NCI-H2107 treated with DMSO at 0.1 percent for 48 hours (cell line): ENCODE results near the gene NUTF2.
"Not testable (repeated sequence)": the region's sequence is repeated elsewhere in the genome, so short reads cannot be mapped to it uniquely, and the experiment has no call there.

Experiments used
- DNase-seq: peaks from one replicate; lab custom pipeline; 2025; ENCODE audit not compliant: unreplicated experiment; lab: John Stamatoyannopoulos, UW

NUTF2 gene

GRCh38 chr16:67837190-67837589, 9.5 kb upstream of the NUTF2 start:
- DNase-seq, result not testable (repeated sequence)

- DNase-seq, result no peak
These were observed 8.9 kb upstream of the NUTF2 start for GRCh38 chr16:67837811-67838210.

- no peak for DNase-seq
These were observed 5.4 kb upstream of the NUTF2 start for GRCh38 chr16:67841198-67841815.

GRCh38 chr16:67841816-67842508, 4.8 kb upstream of the NUTF2 start, which contains the start of gene THAP11:
TSS of gene THAP11 (plus strand) at chr16:67842320. CDS start at chr16:67842555, 235 bp downstream.
- DNase-seq, result peak; percentile 91

GRCh38 chr16:67842509-67843342, 4.0 kb upstream of the NUTF2 start:
- DNase-seq, result peak; percentile 43

- no peak for DNase-seq
These were observed 3.4 kb upstream of the NUTF2 start for GRCh38 chr16:67843343-67843765.

GRCh38 chr16:67844497-67844896, 2.2 kb upstream of the NUTF2 start:
- no peak for DNase-seq

- no peak for DNase-seq
These were observed 1.3 kb upstream of the NUTF2 start for GRCh38 chr16:67845291-67846062.

- DNase-seq, result no peak
These were observed 742 bp upstream of the NUTF2 start for GRCh38 chr16:67846063-67846319.

- DNase-seq, result no peak
These were observed 530 bp downstream of the NUTF2 start, which contains the start of gene CENPT for GRCh38 chr16:67847064-67847861. TSS of gene CENPT (minus strand) at chr16:67847693. CDS start at chr16:67833859, 13,834 bp downstream.

- DNase-seq, result no peak
These were observed 1.4 kb downstream of the NUTF2 start for GRCh38 chr16:67848118-67848517.

- no peak for DNase-seq
These were observed 6.9 kb downstream of the NUTF2 start for GRCh38 chr16:67853670-67854069.

GRCh38 chr16:67855789-67856188, 9.1 kb downstream of the NUTF2 start:
- DNase-seq, result no peak

GRCh38 chr16:67856927-67857546, 10.3 kb downstream of the NUTF2 start:
- DNase-seq, result no peak

- DNase-seq, result no peak
These were observed 11.0 kb downstream of the NUTF2 start for GRCh38 chr16:67857547-67858233.

GRCh38 chr16:67858500-67858899, 11.8 kb downstream of the NUTF2 start:
- DNase-seq, result no peak

- no peak for DNase-seq
These were observed 14.1 kb downstream of the NUTF2 start for GRCh38 chr16:67860589-67861398.

- no peak for DNase-seq
These were observed 15.1 kb downstream of the NUTF2 start for GRCh38 chr16:67861877-67862276.
